Ammon's horn (tissue), 1 donor: ENCODE data around the gene RIMBP2.

Experiments used
- DNase-seq: peaks from one replicate; pipeline ENCODE4 v3.0.0-alpha.2; 2016; ENCODE audit warnings: low spot score

The RIMBP2 gene

GRCh38 chr12:130441771-130442760 lies 274.0 kb downstream of the RIMBP2 start:
- DNase-seq = no peak

DNA sequence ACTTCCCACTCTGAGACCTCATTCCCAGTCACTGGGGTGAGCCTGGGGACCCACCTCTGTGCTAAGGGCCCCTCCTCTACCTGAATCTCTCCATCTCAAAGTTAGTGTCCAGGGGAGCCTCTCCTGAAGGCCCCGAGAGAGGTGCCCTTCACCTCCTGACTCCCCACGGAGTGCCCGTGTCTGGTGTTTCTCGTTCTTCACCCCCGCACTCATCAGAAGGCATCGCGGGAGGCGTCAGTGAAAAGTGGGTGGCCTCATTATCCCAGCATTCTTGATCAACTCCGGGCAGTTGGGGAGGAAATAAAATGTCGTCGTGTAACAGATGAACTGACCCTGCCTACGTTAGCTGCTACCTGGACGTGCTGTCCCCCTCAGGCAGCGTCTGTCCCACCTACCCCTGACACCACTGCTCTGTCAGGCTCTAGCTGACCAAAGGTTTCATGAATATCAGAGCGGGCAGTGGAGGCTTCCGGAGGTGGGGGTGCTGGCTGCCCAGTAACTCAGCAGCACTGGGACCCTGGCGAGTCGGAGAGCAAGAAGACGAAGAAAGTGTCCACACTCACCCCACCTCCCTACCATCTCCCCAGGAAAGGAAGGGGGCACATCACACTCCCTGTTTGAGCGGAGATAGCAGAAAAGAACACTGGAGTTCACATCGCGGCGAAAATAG lies 275.6 kb downstream of the RIMBP2 start:
- no peak for DNase-seq

DNA sequence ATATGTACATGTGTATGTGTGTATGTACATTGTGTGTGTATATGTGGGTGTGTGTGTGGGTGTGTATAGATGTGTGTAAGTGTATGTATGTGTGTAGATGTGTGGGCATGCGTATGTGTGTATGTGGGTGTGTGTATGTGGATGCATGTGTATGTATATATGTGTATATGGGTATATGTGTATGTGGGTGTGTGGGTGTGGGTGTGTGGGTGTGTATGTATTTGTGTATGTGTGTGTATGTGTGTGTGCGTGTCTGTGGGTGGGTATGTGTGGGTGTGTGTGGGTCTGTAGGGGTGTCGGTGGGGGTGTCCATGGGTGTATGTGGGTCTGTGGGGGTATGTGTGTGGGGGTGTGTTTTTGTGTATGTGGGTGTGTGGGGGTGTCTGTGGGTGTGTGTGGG lies 276.8 kb downstream of the RIMBP2 start:
- no peak for DNase-seq

DNA sequence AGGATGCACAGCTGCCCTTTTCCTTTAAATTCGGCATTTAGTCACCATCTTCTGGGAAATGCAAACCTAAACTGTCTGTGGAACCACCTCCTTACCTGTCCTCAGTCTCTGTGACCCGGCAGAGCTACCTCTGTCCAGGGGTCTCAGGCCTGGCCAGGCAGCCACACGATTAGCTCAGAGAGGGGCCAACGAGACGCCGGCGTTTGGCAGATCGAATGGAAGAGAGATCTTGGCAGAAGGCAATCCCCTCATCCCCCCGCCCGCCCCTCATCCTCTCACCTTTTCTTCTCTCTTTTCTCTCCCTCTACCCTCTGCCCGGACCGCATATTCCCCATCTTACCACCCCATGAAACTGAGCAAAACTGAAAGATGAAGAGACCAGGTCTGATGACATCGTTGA lies 277.4 kb downstream of the RIMBP2 start:
- no peak for DNase-seq

DNA sequence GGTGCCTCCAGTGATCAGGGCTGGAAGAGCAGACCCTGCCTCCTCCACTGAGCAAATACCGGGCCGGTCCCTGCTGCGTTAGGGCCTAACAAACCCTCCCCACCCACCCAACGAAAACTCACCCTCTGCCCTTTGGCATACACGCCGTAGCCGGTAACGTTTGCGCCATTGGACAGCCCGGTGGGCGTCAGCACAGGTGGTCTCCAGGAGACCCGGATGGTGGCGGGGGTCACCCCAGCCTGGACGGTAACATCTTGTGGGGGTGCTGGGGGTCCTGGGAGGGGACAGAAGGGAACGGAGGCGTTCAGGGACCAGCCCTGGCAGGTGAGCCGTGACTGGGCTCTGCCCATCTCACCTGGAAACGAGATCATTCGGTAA lies 277.9 kb downstream of the RIMBP2 start:
- no peak for DNase-seq

GRCh38 chr12:130437555-130438242 lies 278.4 kb downstream of the RIMBP2 start:
- DNase-seq = no peak

- DNase-seq = no peak
Measured at GRCh38 chr12:130436741-130437501, 279.2 kb downstream of the RIMBP2 start.

DNA sequence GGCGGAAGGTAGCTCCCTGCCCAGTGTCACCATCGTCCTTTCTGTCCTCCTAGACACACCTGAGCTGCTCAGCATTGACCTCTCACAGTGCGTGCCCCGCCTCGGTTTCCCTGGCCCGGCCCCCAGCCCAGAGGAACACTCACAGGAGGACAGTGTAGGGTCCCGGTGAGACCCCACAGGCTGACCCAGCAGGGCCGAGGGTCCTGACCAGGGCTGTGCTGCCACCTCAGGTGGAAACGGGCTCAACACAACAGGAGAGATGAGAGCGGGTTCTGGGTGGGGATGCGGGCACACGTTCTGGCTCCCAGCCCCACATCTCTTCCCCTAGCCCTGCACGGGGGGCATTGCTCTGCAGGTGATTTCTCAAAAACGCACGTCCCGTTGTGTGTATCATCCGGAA lies 280.3 kb downstream of the RIMBP2 start:
- DNase-seq = no peak

DNA sequence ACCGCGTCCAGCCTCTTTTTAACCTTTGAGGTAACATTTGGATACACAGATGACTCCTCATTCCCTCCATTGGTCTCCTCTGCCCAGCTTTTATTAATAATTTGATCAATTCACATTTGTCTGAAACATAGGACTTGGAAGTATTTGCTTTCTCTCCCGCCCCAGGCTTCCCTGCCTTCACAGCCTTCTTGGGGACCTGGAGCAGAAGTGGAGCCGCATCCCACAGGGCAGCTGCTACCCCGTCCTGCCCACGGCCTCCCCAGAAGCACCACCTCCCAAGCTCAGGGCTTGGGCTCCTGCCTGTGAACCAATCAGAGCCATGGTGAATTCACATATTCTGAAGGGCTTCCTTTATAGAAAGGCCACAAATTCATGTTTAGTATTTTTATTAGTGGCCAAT lies 280.8 kb downstream of the RIMBP2 start:
- no peak for DNase-seq

DNA sequence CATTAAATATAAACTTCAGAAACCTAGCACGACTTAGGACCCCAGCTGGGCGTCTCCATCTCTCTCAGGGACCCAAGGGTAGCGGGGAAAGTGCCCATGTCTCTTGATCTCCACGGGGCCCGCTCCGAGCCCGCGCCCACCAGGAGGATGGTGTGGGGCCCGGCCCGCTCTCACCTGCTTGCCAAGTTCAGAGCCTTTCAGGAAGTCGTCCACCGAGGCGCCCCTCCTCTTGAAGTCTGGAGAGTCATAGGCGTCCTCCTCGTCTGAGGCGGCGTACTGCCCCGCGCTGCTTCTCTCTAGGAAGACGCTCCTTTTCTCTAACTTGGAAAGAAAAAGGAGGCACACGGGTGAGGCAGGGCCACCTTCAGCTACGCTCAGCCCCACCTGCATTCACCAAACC lies 281.5 kb downstream of the RIMBP2 start:
- no peak for DNase-seq

- DNase-seq = no peak
Measured at GRCh38 chr12:130433834-130434233, 282.3 kb downstream of the RIMBP2 start.

DNA sequence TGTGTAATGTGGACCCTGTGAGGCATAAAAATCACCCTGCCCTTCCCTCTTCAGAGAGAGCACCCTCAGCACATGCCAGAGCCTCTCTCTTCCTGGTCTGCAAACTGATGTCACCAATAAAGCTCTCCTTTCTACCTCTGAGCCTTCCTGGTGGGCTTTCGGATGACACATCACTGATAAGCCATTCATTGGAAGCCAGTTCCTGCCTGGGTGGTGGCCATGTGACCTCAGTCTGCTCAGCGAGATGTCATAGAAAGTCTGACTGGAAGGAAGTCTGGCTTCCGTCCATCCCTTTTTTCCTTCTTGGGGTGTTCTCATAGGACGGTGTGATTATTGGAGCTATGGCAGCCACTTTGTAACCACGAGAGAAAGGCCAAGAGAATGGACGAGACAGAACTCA lies 282.7 kb downstream of the RIMBP2 start:
- DNase-seq = no peak

DNA sequence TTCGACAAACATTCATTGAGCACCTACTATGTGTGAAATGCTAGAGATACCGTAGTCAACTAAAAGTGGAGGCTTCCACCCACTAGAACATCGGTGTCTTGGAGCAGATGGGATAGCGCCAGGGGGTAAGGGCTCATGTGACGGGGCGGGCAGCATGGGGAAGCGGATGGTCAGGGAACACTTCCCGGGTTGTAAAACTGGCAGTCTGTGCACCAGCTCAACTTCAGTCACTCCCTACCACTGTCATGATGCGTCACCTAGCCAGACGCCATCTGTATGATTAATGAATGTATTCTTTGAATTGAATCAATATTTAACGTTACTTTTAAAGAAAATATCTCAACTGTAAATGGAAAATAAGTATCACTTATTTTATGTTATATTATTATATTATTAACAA lies 284.9 kb downstream of the RIMBP2 start:
- no peak for DNase-seq

GRCh38 chr12:130429656-130430505 lies 286.2 kb downstream of the RIMBP2 start:
- DNase-seq = no peak

- no peak for DNase-seq
Measured at GRCh38 chr12:130428116-130428515, 288.0 kb downstream of the RIMBP2 start.

GRCh38 chr12:130427381-130427887 lies 288.7 kb downstream of the RIMBP2 start:
- DNase-seq = no peak

DNA sequence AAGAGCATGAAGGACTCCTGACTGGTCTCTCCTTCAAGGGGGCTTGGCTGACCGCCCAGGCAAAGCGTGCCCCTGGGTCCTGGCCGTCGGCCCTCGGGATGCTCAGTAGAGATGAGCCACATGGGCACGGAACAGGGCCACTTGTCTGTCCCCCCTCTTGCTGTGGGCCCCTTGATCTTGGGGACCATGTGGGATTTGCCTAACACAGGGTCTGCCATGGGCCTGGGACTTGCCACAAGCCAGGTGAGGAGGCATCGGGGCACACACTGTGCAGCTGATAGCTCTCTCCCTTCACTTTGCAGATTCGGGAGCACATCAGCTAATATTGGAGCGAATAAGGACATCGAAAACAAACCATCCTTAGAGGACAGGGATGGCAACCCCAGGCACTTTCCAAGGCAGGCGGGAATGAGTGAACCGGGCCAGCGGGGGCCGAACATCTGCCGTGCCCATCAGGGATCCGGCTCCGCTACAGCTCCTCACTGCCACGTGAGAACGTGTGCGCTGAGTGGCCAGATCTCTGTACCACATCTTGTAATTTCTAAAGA lies 290.3 kb downstream of the RIMBP2 start:
- no peak for DNase-seq

DNA sequence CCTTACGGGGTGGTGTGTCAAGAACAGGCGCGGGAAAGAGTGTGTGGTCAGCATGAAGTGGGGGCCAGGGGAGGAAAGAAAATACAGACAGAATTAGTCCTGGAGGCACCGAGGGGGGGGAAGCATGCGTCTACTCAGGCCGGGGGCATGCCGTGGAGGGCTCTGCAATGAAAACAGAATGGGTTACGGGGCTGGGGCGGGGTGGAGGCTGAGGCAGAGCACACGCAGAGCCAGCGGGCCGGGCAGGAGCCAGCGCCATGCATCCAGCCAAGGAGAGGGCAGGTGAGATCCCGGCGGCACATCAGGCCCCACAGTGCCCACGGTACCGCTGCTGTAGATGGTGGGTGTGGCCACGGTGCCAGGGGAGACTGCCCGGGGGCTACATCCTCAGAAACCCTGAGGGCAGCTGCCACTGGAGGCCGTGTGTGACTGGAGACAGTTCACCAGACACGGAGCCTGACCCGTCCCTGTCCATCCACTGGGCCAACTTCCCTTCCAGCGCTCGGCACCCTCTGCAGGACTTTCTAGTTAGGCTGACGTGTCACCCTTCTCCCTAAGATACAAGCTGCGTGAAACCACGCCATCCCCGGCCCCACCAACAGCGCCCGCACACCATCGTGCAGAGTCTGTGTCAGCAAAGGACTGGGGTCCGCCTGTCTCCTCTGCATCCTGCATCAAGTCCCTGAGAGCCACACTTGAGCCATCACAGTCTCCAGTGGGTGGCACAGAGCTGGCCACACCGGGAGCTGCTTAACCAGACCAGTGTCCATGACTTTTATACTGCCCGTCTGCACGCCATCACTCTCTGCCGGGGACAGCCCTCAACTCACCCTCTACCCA lies 291.0 kb downstream of the RIMBP2 start:
- DNase-seq = no peak

GRCh38 chr12:130423991-130424857 lies 291.9 kb downstream of the RIMBP2 start:
- no peak for DNase-seq
